Measurements from ENCODE around the gene EYS. TPM values are rescaled to one million over a fixed set of nuclear protein-coding genes. Genes with fewer than 3 reads are reported as not detected.

Gene EYS
- total and polyA plus RNA-seq, 9 of the 15 experiments (the other 6 are each of a cell fraction or from before 2014, with no cell fraction given): 0.03 to 0.36 (median 0.10) TPM; not detected in 2

GRCh38 chr6:63844287-63844686 is 1862.7 kb downstream of the EYS start:
- no peak for TF ChIP-seq ZNF436 (CRISPR knock-in tag; IDR thresholded peaks at IDR 0.05)
- no peak for TF ChIP-seq HMGN3 (IDR thresholded peaks at IDR 0.05; ENCODE audit: borderline replicate concordance, extremely low read depth, insufficient read length, low read depth, low read length)
- TF ChIP-seq NKRF (IDR thresholded peaks at IDR 0.05; ENCODE audit: borderline replicate concordance): no peak
- no peak for TF ChIP-seq EP400 (IDR thresholded peaks at IDR 0.05)
- no peak for TF ChIP-seq BCL6 (CRISPR knock-in tag; IDR thresholded peaks at IDR 0.05)
- no peak for TF ChIP-seq ZNF384 (IDR thresholded peaks at IDR 0.05; ENCODE audit: low read depth, low read length)
- TF ChIP-seq ELF2 (CRISPR knock-in tag; IDR thresholded peaks at IDR 0.05): no peak
- TF ChIP-seq ZNF24 (IDR thresholded peaks at IDR 0.05): no peak
- no peak for TF ChIP-seq ZNF57 (CRISPR knock-in tag; IDR thresholded peaks at IDR 0.05)
- Histone ChIP-seq H3K4me2 (ENCODE audit: insufficient read depth, low read length) (no peak overlapping the region), H3K4me1 (replicated peaks in 1 of 2; ENCODE audit: control insufficient read depth in 2 of 2, insufficient read depth in 2 of 2, low read length in 2 of 2) (no peaks in the 10 kb centered on the region), H3K36me3 (ENCODE audit: control insufficient read depth, insufficient read depth, low read length) (no peaks in the 10 kb centered on the region), H3K27me3 (ENCODE audit: control insufficient read depth in 2 of 2, insufficient read depth in 2 of 2, low read length in 2 of 2) (no peaks in the 10 kb centered on the region), H3K9me3 (replicated peaks; ENCODE audit: control insufficient read depth, insufficient read depth, low read depth, low read length) (no peaks in the 10 kb centered on the region), H3K4me3 (no peak overlapping the region), H3K9me1 (ENCODE audit: control insufficient read depth, insufficient read depth, low read length) (no peaks in the 10 kb centered on the region), H3K79me2 (ENCODE audit: control insufficient read depth, insufficient read depth, low read length) (no peaks in the 10 kb centered on the region), H2AFZ (ENCODE audit: low read depth, low read length) (no peak overlapping the region), H4K20me1 (replicated peaks; ENCODE audit: control insufficient read depth, insufficient read depth, low read length) (no peaks in the 10 kb centered on the region), H3K27ac (ENCODE audit: extremely low read depth, low read depth, low read length) (no peak overlapping the region), H3K9ac (ENCODE audit: insufficient read depth in 1 of 2, low read depth in 2 of 2, low read length in 2 of 2) (no peak overlapping the region)
- FAIRE-seq (no peak), ATAC-seq (no peak), DNase-seq (ENCODE audit: extremely low read depth in 1 of 4, low spot score in 3 of 4) (no peak)
- no TSS peak for BruUV-seq (replicated peaks)
- CTCF ChIA-PET (ENCODE audit: low intra/inter-chr PET ratio): no interaction called here
- WGBS (ENCODE audit: insufficient coverage, low coverage, missing lambda C conversion rate): 0% methylated on average over 2 of the region's 2 CpGs
- in situ Hi-C loops (cut with MboI): no loop called here
- POLR2A ChIA-PET: no interaction called here
- intact Hi-C loops (cut with micrococcal nuclease): no loop called here
